T-cell (primary cell): Measurements from ENCODE around the gene TMEM164. TPM values are rescaled to one million over a fixed set of nuclear protein-coding genes. Genes with fewer than 3 reads are reported as not detected.

Experiments
- ATAC-seq, 4 experiments: fragments of 200-7000 bp in 3 of 4; fragments of 150-1000 bp in 1 of 4; cut with Tn5 transposase; replicated peaks in 1 of 4; 1 replicate in 3 of 4; 2 replicates in 1 of 4; pipeline ENCODE4 v1.10.0; 2021; ENCODE audit warnings: moderate library complexity in 3 of 4, mild to moderate bottlenecking in 2 of 4, moderate number of reproducible peaks in 1 of 4
- CTCF ChIA-PET, 2 donors: fragments of 300-600 bp; sonication (Branson Sonifier 250); formaldehyde crosslinking; loops; one replicate each; lab custom pipeline; 2022; ENCODE audit warnings: antibody characterized with exemption in 2 of 2; lab: Charles Lee
- POLR2A ChIA-PET, 2 donors: fragments of 300-600 bp; sonication (Branson Sonifier 250); formaldehyde crosslinking; loops; one replicate each; lab custom pipeline; 2022; ENCODE audit warnings: antibody characterized with exemption in 2 of 2; lab: Charles Lee
- DNase-seq, 35 experiments: peaks; one replicate each; pipeline versions ENCODE4 v3.0.0 to v3.0.0-alpha.2; 2013 to 2023
- H3K27ac ChIP-seq: one replicate; pipeline ENCODE4 v1.5.1; 2013; ENCODE audit warnings: low read length
- H3K27me3 ChIP-seq, 2 experiments: replicated peaks in 1 of 2; 1 replicate in 1 of 2; 2 replicates in 1 of 2; pipeline versions ENCODE4 v1.6.1 to v1.7.0; 2013; ENCODE audit warnings: low read length in 1 of 2, mixed read lengths in 1 of 2; ENCODE audit not compliant: control insufficient read depth in 2 of 2, insufficient read depth in 2 of 2; ENCODE audit errors: extremely low read depth in 1 of 2
- H3K36me3 ChIP-seq, 2 donors: 1 replicate in 1 of 2; 2 replicates in 1 of 2; pipeline versions ENCODE4 v1.6.1 to v1.7.0; 2013; ENCODE audit warnings: low read length in 1 of 2; ENCODE audit not compliant: control insufficient read depth in 2 of 2, insufficient read depth in 1 of 2; ENCODE audit errors: extremely low read depth in 1 of 2
- H3K4me1 ChIP-seq, 2 experiments: 1 replicate in 1 of 2; 2 replicates in 1 of 2; pipeline versions ENCODE4 v1.6.1 to v1.7.0; 2013; ENCODE audit warnings: low read length in 2 of 2, mixed read lengths in 1 of 2; ENCODE audit not compliant: insufficient read depth in 2 of 2, control insufficient read depth in 1 of 2; ENCODE audit errors: extremely low read depth in 1 of 2
- H3K4me3 ChIP-seq, 2 donors: 1 replicate in 1 of 2; 2 replicates in 1 of 2; pipeline versions ENCODE4 v1.5.1 to v1.7.0; 2013; ENCODE audit warnings: mild to moderate bottlenecking in 2 of 2, low read length in 1 of 2, moderate library complexity in 1 of 2; ENCODE audit not compliant: control insufficient read depth in 1 of 2; ENCODE audit errors: extremely low read depth in 1 of 2
- H3K9me3 ChIP-seq: 2 replicates; pipeline ENCODE4 v1.7.0; 2013
- H3K27ac Mint-ChIP-seq, 2 donors: one replicate each; pipeline ENCODE4 v1.8.0; 2020 to 2021; ENCODE audit warnings: mild to moderate bottlenecking in 2 of 2, mixed read lengths in 2 of 2
- H3K27me3 Mint-ChIP-seq, 2 donors: one replicate each; pipeline ENCODE4 v1.8.0; 2021 to 2022; ENCODE audit warnings: mixed read lengths in 2 of 2
- H3K36me3 Mint-ChIP-seq: one replicate; pipeline ENCODE4 v1.8.0; 2021; ENCODE audit warnings: mixed read lengths
- H3K4me1 Mint-ChIP-seq, 3 donors: one replicate each; pipeline ENCODE4 v1.8.0; 2020 to 2022; ENCODE audit warnings: mixed read lengths in 3 of 3, mild to moderate bottlenecking in 1 of 3
- H3K4me3 Mint-ChIP-seq, 3 donors: one replicate each; pipeline ENCODE4 v1.8.0; 2020 to 2022; ENCODE audit warnings: mild to moderate bottlenecking in 3 of 3, mixed read lengths in 3 of 3, moderate library complexity in 3 of 3
- H3K9me3 Mint-ChIP-seq, 3 donors: one replicate each; pipeline ENCODE4 v1.8.0; 2020 to 2022; ENCODE audit warnings: mixed read lengths in 3 of 3
- WGBS: methylation state at CpG from one replicate; pipeline ENCODE4 v1.1.5; 2013; ENCODE audit warnings: missing lambda C conversion rate; ENCODE audit not compliant: insufficient coverage; 5-methylcytosine and 5-hydroxymethylcytosine counted together
- total RNA-seq, 35 experiments: library from RNA in 6 of 35; stranded (reverse) in 6 of 35; fragments of 120-200 nt in 1 of 35; gene quantifications; one replicate each; pipeline versions ENCODE4 v1.2.1 to v1.2.4 and lab custom pipeline; 2013 to 2026

The TMEM164 gene
- total RNA-seq, 5 donors from 2014 or later (not counting 1 experiment from before 2014, with no cell fraction given) = 16.9 to 20.6 (median 19.8) TPM

- no peak overlapping the region for H3K27ac Mint-ChIP-seq
- Histone ChIP-seq H3K27me3 (no peaks in the 10 kb centered on the region), H3K4me3 (no peak overlapping the region), H3K27ac (no peak overlapping the region), H3K36me3 (no peaks in the 10 kb centered on the region), H3K4me1 (no peaks in the 10 kb centered on the region), H3K9me3 (no peaks in the 10 kb centered on the region)
- ATAC-seq = no peak
- POLR2A ChIA-PET = no interaction called here
- H3K9me3 Mint-ChIP-seq = no peaks in the 10 kb centered on the region
- no peak overlapping the region for H3K4me3 Mint-ChIP-seq
- CTCF ChIA-PET = no interaction called here
- no CpG with 5 or more reads among the region's 2 CpGs for WGBS
- DNase-seq = no peak
- peaks cover 0 to 17% of the 10 kb centered on the region in 2 donors for H3K27me3 Mint-ChIP-seq
- peaks cover 19% of the 10 kb centered on the region for H3K36me3 Mint-ChIP-seq
- peaks cover 0 to 18% (median 7%) of the 10 kb centered on the region in 3 donors for H3K4me1 Mint-ChIP-seq
Measured at GRCh38 chrX:110034036-110034435, 31.1 kb downstream of the TMEM164 start.

DNA sequence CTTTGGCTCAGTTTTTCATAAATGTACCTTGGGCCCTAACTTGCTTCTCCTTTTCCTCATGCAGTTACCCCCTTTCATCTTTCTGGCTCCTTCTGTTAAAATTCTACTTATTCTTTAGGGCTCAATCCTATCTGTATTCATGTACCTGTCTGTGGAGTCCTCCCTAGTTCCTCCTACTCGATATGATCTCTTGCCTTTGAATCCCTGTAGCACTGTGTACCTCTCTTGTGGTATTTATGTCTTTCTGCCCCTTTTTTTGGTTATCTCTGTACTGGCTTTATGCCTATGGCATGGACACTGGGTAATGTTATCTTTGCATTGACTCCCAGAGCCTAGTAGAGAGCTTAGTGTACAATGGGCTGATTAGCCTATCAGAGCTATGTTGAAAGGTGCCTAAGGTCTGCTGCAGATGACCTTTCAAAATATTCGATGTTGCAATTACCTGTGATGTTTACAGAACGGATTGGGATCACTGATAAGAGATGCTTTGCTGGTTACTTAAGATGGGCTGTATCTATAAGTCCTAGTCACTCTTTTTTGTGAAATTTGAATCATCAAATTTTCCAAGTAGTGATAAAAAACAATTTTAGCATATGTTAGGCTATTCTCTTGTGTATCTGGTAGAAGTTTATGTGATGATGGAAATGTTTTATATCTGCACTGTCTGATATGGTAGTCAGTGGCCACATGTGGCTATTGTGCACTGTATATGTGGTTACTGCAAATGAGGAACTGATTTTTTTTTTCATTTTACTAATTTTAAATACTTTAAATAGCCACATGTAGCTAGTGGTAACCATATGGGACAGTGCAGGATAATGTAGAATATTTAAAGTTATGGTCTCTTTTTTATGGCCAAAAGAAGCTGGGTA is 33.5 kb downstream of the TMEM164 start:
- Histone ChIP-seq H3K9me3 (no peaks in the 10 kb centered on the region), H3K27ac (no peak overlapping the region), H3K27me3 (no peaks in the 10 kb centered on the region), H3K4me3 (no peak overlapping the region), H3K36me3 (no peaks in the 10 kb centered on the region), H3K4me1 (no peaks in the 10 kb centered on the region)
- H3K4me1 Mint-ChIP-seq = peaks cover 0 to 23% (median 4%) of the 10 kb centered on the region in 3 donors
- no peak overlapping the region for H3K4me3 Mint-ChIP-seq
- ATAC-seq (no peak), DNase-seq (no peak)
- H3K27ac Mint-ChIP-seq = no peak overlapping the region
- CTCF ChIA-PET = interaction anchor here in 1 of 2 donors (1.0 kb wide), 1 partner anchor 16 kb away, joined by 5 read pairs; no protein-coding TSS in a partner anchor
- no peaks in the 10 kb centered on the region for H3K9me3 Mint-ChIP-seq
- POLR2A ChIA-PET = no interaction called here
- WGBS = no CpG with 5 or more reads among the region's 3 CpGs
- peaks cover 18% of the 10 kb centered on the region for H3K36me3 Mint-ChIP-seq
- H3K27me3 Mint-ChIP-seq = peaks cover 0 to 25% of the 10 kb centered on the region in 2 donors

DNA sequence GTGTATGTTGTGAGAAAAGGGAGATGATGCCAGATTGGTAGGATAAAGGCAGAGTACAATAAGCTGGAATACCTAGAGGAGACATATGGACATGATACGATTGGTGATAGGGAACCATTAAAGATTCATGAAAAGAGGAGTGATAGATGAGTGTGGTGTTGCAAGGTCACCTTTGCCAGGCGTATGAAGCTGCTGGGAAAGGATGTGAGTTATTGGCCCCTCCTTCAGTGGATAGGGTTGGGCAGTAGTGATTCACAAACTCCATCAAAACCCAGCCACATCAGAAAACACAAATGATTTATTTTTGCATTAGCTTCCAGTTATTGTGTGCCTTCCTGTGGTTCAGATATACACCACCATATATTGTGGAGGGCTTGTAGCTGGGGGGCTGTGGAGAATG is 34.3 kb downstream of the TMEM164 start:
- Mint-ChIP-seq H3K27ac (no peak overlapping the region), H3K4me3 (no peak overlapping the region), H3K27me3 (peaks cover 0 to 20% of the 10 kb centered on the region in 2 donors), H3K9me3 (no peaks in the 10 kb centered on the region), H3K4me1 (peaks cover 0 to 26% (median 4%) of the 10 kb centered on the region in 3 donors), H3K36me3 (peaks cover 17% of the 10 kb centered on the region)
- Histone ChIP-seq H3K4me3 (no peak overlapping the region), H3K9me3 (no peaks in the 10 kb centered on the region), H3K27me3 (no peaks in the 10 kb centered on the region), H3K4me1 (no peaks in the 10 kb centered on the region), H3K36me3 (no peaks in the 10 kb centered on the region), H3K27ac (no peak overlapping the region)
- no CpG with 5 or more reads among the region's 2 CpGs for WGBS
- DNase-seq = no peak
- ATAC-seq = no peak
- CTCF ChIA-PET = no interaction called here
- POLR2A ChIA-PET = no interaction called here

DNA sequence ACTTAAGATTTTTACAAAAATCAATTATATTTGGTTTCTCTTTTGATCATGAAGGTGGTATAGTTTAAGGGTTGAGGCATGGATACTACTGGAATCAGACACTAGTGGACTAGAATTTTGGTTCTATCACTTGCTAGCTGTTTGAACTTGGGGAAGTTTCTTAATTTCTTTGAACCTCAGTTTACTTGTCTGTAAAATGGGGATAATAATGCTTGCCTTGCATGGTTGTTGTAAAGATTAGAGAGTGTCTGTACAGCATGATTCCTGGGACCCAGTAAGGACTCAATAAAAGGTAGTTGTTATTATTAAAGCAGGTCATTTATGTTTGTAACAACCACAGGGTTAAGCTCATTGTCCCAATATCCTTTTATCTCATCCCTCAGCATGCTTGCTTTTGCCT is 36.0 kb downstream of the TMEM164 start:
- ChIA-PET POLR2A (interaction anchor here in 1 of 2 donors (0.6 kb wide), 1 partner anchor 13 kb away, joined by 3 read pairs; no protein-coding TSS in a partner anchor), CTCF (interaction anchor here in 1 of 2 donors (1.2 kb wide), 1 partner anchor 10 kb away, joined by 3 read pairs; no protein-coding TSS in a partner anchor)
- H3K27me3 Mint-ChIP-seq = peaks cover 0 to 9% of the 10 kb centered on the region in 2 donors
- H3K4me1 Mint-ChIP-seq = peaks cover 0 to 42% (median 19%) of the 10 kb centered on the region in 3 donors
- ATAC-seq (no peak), DNase-seq (no peak)
- no peaks in the 10 kb centered on the region for H3K9me3 Mint-ChIP-seq
- no peak overlapping the region for H3K27ac Mint-ChIP-seq
- no peaks in the 10 kb centered on the region for H3K9me3 ChIP-seq
- H3K4me3 Mint-ChIP-seq = no peak overlapping the region
- H3K4me1 ChIP-seq = no peaks in the 10 kb centered on the region
- H3K27ac ChIP-seq = no peak overlapping the region
- H3K36me3 ChIP-seq = no peaks in the 10 kb centered on the region
- H3K27me3 ChIP-seq = no peaks in the 10 kb centered on the region
- H3K36me3 Mint-ChIP-seq = peaks cover 12% of the 10 kb centered on the region
- H3K4me3 ChIP-seq = no peak overlapping the region

DNA sequence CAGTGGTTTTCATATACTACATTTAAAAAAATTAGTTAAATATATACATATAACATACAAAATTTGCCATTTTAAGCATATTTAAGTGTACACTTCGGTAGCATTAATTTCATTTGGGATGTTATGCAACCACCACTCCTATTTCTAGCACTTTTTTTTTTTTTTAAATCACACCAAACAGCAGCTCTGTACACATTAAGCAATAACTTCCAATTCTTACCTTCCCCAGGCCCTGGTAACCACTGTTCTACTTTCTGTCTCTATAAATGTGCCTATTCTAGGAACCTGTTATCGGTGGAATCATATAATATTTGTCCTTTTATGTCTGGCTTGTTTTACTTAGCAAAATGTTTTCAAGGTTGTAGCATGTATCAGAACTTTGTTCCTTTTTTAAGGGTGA is 39.1 kb downstream of the TMEM164 start:
- Histone ChIP-seq H3K36me3 (no peaks in the 10 kb centered on the region), H3K4me3 (no peak overlapping the region), H3K27me3 (no peaks in the 10 kb centered on the region), H3K27ac (no peak overlapping the region), H3K4me1 (no peaks in the 10 kb centered on the region), H3K9me3 (no peaks in the 10 kb centered on the region)
- DNase-seq (no peak), ATAC-seq (no peak)
- Mint-ChIP-seq H3K36me3 (peaks cover 7% of the 10 kb centered on the region), H3K9me3 (no peaks in the 10 kb centered on the region), H3K4me1 (peaks cover 0 to 46% (median 20%) of the 10 kb centered on the region in 3 donors), H3K27me3 (peaks cover 0 to 9% of the 10 kb centered on the region in 2 donors), H3K27ac (no peak overlapping the region), H3K4me3 (no peak overlapping the region)
- no CpG with 5 or more reads among the region's 2 CpGs for WGBS
- CTCF ChIA-PET = no interaction called here
- POLR2A ChIA-PET = no interaction called here

- peaks cover 0 to 9% of the 10 kb centered on the region in 2 donors for H3K27me3 Mint-ChIP-seq
- CTCF ChIA-PET = no interaction called here
- no peak overlapping the region for H3K27ac Mint-ChIP-seq
- no peaks in the 10 kb centered on the region for H3K9me3 Mint-ChIP-seq
- H3K4me3 ChIP-seq = no peak overlapping the region
- no peaks in the 10 kb centered on the region for H3K36me3 ChIP-seq
- H3K4me1 Mint-ChIP-seq = peaks cover 0 to 44% (median 20%) of the 10 kb centered on the region in 3 donors
- H3K9me3 ChIP-seq = no peaks in the 10 kb centered on the region
- DNase-seq (no peak), ATAC-seq (no peak)
- H3K27ac ChIP-seq = no peak overlapping the region
- no peaks in the 10 kb centered on the region for H3K27me3 ChIP-seq
- POLR2A ChIA-PET = no interaction called here
- peaks cover 9% of the 10 kb centered on the region for H3K36me3 Mint-ChIP-seq
- no peaks in the 10 kb centered on the region for H3K4me1 ChIP-seq
- no peak overlapping the region for H3K4me3 Mint-ChIP-seq
Measured at GRCh38 chrX:110042496-110042895, 39.6 kb downstream of the TMEM164 start.
